ENCODE data around the gene THUMPD1. TPM values are rescaled to one million over a fixed set of nuclear protein-coding genes. Genes with fewer than 3 reads are reported as not detected.
"Not testable (repeated sequence)": the region's sequence is repeated elsewhere in the genome, so short reads cannot be mapped to it uniquely, and the experiment has no call there.

THUMPD1 gene
- total and polyA plus RNA-seq, 12 donors, result 19.0 to 86.1 (median 39.4) TPM

DNA sequence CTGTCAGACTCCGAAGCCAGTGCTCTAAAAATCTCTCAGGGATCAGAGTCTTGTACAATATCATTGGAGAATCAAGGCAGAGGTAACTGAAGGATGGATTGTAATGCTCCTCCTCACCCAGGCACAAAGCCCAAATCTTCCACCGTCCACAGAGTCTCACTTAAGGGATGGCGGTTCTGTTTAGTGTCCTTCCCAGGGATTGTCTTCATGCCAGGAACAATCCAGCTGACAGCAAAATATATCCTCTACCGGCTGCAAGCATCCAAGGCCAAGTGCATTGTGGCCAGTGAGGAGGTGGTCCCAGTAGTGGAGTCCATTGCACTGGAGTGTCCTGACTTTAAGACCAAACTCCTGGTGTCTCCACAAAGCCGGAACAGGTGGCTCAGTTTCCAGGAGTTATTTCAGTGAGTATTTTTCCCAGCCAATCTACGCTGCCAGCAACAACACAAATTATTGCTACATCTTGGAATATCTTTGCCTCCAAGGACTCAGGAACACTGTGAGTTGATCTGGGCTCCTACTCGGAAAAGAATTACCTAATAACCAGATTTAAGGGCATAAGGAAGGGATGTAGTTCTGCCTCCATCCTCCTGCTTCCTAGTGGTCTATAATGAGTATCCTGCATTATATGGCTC is 30.2 kb downstream of the THUMPD1 start:
- Histone ChIP-seq H3K9me3 (replicated peaks in 1 of 3) (no peaks in the 10 kb centered on the region), H3K4me3 (no peak overlapping the region), H3K27me3 (no peaks in the 10 kb centered on the region), H3K4me1 (replicated peaks in 1 of 2) (no peaks in the 10 kb centered on the region), H3K27ac (no peak overlapping the region), H3K36me3 (replicated peaks in 1 of 2) (no peaks in the 10 kb centered on the region)
- intact Hi-C loops (cut with DNase I), result no loop called here
- 48 to 58% (median 54%) methylated on average over 7 of the region's 7 CpGs for WGBS, 4 donors
- no peak for TF ChIP-seq POLR2A (IDR thresholded peaks at IDR 0.05)
- TF ChIP-seq, protein P1, sequence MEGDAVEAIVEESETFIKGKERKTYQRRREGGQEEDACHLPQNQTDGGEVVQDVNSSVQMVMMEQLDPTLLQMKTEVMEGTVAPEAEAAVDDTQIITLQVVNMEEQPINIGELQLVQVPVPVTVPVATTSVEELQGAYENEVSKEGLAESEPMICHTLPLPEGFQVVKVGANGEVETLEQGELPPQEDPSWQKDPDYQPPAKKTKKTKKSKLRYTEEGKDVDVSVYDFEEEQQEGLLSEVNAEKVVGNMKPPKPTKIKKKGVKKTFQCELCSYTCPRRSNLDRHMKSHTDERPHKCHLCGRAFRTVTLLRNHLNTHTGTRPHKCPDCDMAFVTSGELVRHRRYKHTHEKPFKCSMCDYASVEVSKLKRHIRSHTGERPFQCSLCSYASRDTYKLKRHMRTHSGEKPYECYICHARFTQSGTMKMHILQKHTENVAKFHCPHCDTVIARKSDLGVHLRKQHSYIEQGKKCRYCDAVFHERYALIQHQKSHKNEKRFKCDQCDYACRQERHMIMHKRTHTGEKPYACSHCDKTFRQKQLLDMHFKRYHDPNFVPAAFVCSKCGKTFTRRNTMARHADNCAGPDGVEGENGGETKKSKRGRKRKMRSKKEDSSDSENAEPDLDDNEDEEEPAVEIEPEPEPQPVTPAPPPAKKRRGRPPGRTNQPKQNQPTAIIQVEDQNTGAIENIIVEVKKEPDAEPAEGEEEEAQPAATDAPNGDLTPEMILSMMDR (IDR thresholded peaks at IDR 0.05), result no peak
- no peak for DNase-seq

DNA sequence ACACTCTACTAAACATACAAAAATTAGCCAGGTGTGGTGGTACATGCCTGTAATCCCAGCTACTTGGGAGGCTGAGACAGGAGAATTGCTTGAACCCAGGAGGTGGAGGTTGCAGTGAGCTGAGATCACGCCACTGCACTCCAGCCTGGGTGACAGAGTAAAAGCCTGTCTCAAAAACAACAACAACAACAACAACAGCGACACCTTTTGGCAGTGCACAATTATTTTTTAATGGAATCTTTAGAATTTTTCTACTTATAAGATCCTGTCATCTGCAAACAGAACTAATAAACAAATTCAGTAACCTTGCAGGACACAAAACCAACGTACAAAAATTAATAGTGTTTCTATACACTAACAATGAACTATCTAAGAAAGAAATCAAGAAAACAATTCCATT is 33.5 kb downstream of the THUMPD1 start:
- H3K4me3 ChIP-seq; H3K27me3 ChIP-seq; H3K36me3 ChIP-seq (replicated peaks in 1 of 2); H3K27ac ChIP-seq; H3K4me1 ChIP-seq (replicated peaks in 1 of 2); intact Hi-C loops (cut with DNase I); H3K9me3 ChIP-seq (replicated peaks in 1 of 3): not testable (repeated sequence)
- peak in 1 of 7 donors; percentile 4 for DNase-seq
- TF ChIP-seq, protein P1 (IDR thresholded peaks at IDR 0.05), result peak in 5 of 6 experiments; percentile 19 to 45 (median 38)
- WGBS, 4 donors, result 20 to 34% (median 31%) methylated on average over 3 of the region's 3 CpGs

DNA sequence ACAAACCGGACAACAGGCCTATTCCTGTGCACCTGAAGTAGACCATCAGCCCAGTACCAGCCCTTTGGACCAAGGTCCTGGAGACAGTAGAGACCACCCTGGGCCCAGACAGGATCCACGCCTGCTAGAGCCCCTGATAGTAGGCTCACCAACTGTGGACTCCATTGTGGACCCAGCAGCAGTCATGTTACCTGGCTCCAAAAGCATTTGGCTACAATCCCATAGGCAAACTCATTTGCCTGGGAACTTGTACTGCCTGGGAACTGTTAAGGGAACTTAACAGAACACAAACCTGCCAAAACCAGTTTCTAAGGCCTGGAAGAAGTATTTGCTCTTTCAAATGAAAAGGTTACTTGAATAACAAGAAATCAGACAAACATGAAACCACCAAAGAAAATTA is 34.2 kb downstream of the THUMPD1 start:
- Histone ChIP-seq H3K27me3 (no peaks in the 10 kb centered on the region), H3K9me3 (replicated peaks in 1 of 3) (no peaks in the 10 kb centered on the region), H3K4me3 (no peak overlapping the region), H3K27ac (no peak overlapping the region), H3K36me3 (replicated peaks in 1 of 2) (no peaks in the 10 kb centered on the region), H3K4me1 (replicated peaks in 1 of 2) (no peaks in the 10 kb centered on the region)
- intact Hi-C loops (cut with DNase I), result no loop called here
- TF ChIP-seq, protein P1 (IDR thresholded peaks at IDR 0.05), result no peak
- TF ChIP-seq POLR2A (IDR thresholded peaks at IDR 0.05), result no peak
- DNase-seq, result no peak
- 80 to 94% (median 81%) methylated on average over 1 to 2 of the region's 2 CpGs; no CpG with 5 or more reads in 1 of the 4 donors for WGBS, 4 donors

DNA sequence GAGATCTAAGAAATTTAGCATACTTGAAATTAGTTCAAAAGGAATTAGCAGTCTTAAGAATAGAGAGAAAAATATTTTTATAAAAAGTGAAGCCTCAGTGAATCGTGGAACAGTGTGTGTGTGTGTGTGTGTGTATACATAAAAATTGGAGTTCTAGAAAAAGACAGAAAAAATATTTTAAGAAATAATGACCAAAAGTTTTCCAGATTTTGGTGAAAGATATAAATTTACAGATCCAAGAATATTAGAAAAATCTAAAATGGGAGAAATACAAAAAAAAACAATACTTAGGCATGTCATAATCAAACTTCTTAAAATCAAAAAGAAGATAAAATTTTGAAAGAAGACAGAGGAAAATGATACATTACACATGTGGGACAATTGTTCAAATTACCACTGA is 35.6 kb downstream of the THUMPD1 start:
- 87 to 93% (median 91%) methylated on average over 1 of the region's 1 CpG for WGBS, 4 donors
- H3K27ac ChIP-seq; H3K36me3 ChIP-seq (replicated peaks in 1 of 2); H3K9me3 ChIP-seq (replicated peaks in 1 of 3); H3K4me3 ChIP-seq; H3K27me3 ChIP-seq; intact Hi-C loops (cut with DNase I); H3K4me1 ChIP-seq (replicated peaks in 1 of 2); DNase-seq: not testable (repeated sequence)

DNA sequence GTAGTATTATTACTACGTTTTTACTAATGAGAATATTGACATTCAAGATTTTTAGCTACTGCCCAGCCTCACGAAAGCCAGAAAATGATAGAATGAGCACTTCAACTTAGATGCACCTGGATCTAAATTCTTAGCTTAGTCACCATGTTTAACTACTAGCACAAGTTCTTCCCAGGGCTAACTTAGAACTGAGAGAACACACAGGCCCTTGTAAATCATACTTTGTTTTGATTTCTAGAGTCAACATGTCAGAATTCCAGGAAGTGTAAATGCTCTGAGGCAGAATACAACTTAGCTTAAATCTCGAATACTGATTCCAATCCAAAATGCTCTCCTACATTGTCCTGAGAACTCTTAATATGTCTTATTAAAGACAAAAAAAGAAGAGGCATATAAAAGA is 37.3 kb downstream of the THUMPD1 start:
- 53 to 79% (median 63%) methylated on average over 3 of the region's 3 CpGs for WGBS, 4 donors
- H3K36me3 ChIP-seq (replicated peaks in 1 of 2), result no peaks in the 10 kb centered on the region
- TF ChIP-seq, protein P1 (IDR thresholded peaks at IDR 0.05), result no peak
- TF ChIP-seq POLR2A (IDR thresholded peaks at IDR 0.05), result no peak
- intact Hi-C loops (cut with DNase I), result no loop called here
- no peaks in the 10 kb centered on the region for H3K27me3 ChIP-seq
- no peak overlapping the region for H3K27ac ChIP-seq
- H3K9me3 ChIP-seq (replicated peaks in 1 of 3), result no peaks in the 10 kb centered on the region
- DNase-seq, result no peak
- H3K4me3 ChIP-seq, result no peak overlapping the region
- H3K4me1 ChIP-seq (replicated peaks in 1 of 2), result no peaks in the 10 kb centered on the region

DNA sequence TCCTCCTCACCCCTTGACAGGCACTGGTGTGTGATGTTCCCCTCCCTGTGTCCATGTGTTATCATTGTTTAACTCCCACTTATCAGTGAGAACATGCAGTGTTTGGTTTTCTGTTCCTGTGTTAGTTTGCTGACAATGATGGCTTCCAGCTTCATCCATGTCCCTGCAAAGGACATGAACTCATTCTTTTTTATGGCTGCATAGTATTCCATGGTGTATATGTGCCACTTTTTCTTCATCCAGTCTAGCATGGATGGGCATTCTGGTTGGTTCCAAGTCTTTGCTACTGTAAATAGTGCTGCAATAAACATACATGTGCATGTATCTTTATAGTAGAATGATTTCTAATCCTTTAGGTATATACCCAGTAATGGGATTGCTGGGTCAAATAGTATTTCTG is 39.9 kb downstream of the THUMPD1 start:
- H3K36me3 ChIP-seq (replicated peaks in 1 of 2); H3K27ac ChIP-seq; intact Hi-C loops (cut with DNase I): not testable (repeated sequence)

More for the DNA sequence above, 39.9 kb downstream of the THUMPD1 start:
- not testable (repeated sequence) for H3K4me3 ChIP-seq; DNase-seq; H3K27me3 ChIP-seq; H3K9me3 ChIP-seq (replicated peaks in 1 of 3); H3K4me1 ChIP-seq (replicated peaks in 1 of 2)

All from adrenal gland (tissue), 12 donors.